ENCODE measurements around the gene PLXNA2. TPM values are rescaled to one million over a fixed set of nuclear protein-coding genes. Genes with fewer than 3 reads are reported as not detected.

The PLXNA2 gene
- total RNA-seq, 1 experiment from 2014 or later: 69.7 TPM

DNA sequence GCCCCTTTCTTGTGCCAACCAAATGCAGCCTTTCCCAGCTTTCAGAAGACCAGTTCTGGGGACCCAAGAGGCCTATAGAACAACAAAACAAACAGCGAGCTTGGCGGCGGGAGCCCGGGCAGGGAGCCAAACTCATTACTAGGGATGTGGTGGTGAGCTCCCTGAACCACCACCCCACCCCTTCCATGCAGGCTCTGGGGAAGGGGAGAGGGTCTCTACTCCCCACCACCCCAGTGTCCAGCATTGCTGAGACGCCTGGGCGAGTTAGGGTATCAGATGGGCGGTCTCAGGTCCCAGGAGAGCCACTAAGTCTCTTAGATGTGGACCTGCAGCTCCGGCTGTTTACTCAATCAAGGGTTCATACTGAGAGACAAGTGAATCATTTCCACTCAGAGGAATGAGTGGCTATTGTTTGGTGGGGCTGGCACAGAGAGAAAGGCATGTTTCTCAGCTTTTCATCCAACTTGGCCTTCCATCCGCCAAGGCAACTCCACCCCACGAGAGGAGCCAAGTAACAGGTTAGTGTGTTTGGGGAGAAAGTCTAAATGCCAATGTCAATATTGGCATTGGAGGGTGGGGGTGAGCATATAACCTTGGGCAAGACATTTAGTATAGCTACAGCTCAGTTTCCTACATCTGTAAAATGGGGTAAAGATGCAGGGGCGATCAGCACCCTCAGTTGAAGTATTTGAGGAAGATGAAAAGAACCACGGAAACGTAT, 40.9 kb downstream of the PLXNA2 start:
- CTCF ChIA-PET: interaction anchor here (0.8 to 47.3 kb wide), 12 partner anchors 10 to 1225 kb away, joined by 3 to 1037 read pairs (median 5); partner anchors contain the start of gene PLXNA2
- Mint-ChIP-seq H3K4me1 (ENCODE audit: insufficient read depth, unreplicated experiment) (peaks cover 36% of the 10 kb centered on the region), H3K9me3 (ENCODE audit: unreplicated experiment) (no peaks in the 10 kb centered on the region), H3K27me3 (ENCODE audit: insufficient read depth, unreplicated experiment) (no peaks in the 10 kb centered on the region), H3K36me3 (ENCODE audit: insufficient read depth, unreplicated experiment) (peaks cover 12% of the 10 kb centered on the region), H3K27ac (ENCODE audit: low read depth, unreplicated experiment) (no peak overlapping the region), H3K4me3 (ENCODE audit: unreplicated experiment) (peak overlapping the region; percentile 4)
- POLR2A ChIA-PET: interaction anchor here (0.5 to 13.7 kb wide), 14 partner anchors 10 to 890 kb away, joined by 3 to 219 read pairs (median 6); partner anchors contain the start of gene PLXNA2
- TSS peak; percentile 57 for BruUV-seq (replicated peaks)
- TF ChIP-seq, protein P1, sequence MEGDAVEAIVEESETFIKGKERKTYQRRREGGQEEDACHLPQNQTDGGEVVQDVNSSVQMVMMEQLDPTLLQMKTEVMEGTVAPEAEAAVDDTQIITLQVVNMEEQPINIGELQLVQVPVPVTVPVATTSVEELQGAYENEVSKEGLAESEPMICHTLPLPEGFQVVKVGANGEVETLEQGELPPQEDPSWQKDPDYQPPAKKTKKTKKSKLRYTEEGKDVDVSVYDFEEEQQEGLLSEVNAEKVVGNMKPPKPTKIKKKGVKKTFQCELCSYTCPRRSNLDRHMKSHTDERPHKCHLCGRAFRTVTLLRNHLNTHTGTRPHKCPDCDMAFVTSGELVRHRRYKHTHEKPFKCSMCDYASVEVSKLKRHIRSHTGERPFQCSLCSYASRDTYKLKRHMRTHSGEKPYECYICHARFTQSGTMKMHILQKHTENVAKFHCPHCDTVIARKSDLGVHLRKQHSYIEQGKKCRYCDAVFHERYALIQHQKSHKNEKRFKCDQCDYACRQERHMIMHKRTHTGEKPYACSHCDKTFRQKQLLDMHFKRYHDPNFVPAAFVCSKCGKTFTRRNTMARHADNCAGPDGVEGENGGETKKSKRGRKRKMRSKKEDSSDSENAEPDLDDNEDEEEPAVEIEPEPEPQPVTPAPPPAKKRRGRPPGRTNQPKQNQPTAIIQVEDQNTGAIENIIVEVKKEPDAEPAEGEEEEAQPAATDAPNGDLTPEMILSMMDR (IDR thresholded peaks at IDR 0.05; ENCODE audit: unreplicated experiment): no peak
- DNase-seq (ENCODE audit: unreplicated experiment): peak; percentile 98
- intact Hi-C loops (cut with micrococcal nuclease): loop anchor here (1.0 kb wide), 2 partner anchors 18 to 19 kb away; no protein-coding TSS in a partner anchor

DNA sequence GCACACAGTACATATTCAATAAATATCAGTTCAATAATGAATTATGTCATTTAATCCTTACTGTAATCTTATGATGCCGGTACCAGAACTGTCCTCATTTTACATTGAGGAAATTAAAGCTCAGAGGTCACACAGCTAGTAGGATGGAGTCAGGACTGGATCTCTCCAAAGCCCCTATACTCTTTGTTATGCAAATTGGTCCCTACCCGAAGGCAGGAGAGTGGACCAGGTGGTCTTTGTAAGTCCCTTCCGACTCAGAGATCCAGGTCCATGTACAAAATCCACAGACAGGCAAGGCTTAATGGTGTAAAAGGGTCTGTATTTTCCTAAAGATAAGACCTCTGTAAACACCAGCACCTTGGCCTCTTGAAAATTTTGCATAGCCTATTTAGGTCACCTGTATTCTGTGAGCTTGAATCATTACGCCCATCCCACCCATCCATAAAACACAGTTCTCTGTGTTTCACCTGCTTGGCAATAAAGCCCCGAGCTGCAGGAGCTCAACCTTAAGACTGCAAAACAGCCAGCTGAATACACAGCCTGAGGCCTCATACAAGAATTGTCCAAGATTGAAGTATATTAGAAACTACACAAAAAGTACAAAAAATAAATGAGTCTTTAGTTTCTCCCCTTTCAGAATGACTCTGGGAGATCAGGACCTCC, 41.7 kb downstream of the PLXNA2 start:
- H3K4me1 Mint-ChIP-seq (ENCODE audit: insufficient read depth, unreplicated experiment): peaks cover 28% of the 10 kb centered on the region
- H3K9me3 Mint-ChIP-seq (ENCODE audit: unreplicated experiment): no peaks in the 10 kb centered on the region
- H3K27ac Mint-ChIP-seq (ENCODE audit: low read depth, unreplicated experiment): no peak overlapping the region
- no peaks in the 10 kb centered on the region for H3K27me3 Mint-ChIP-seq (ENCODE audit: insufficient read depth, unreplicated experiment)
- POLR2A ChIA-PET: interaction anchor here (0.5 to 13.7 kb wide), 14 partner anchors 9 to 1517 kb away, joined by 3 to 219 read pairs (median 7); partner anchors contain the start of gene PLXNA2
- no TSS peak for BruUV-seq (replicated peaks)
- CTCF ChIA-PET: interaction anchor here (0.9 to 47.3 kb wide), 10 partner anchors 9 to 71 kb away, joined by 3 to 1037 read pairs (median 6); partner anchors contain the start of gene PLXNA2
- TF ChIP-seq, protein P1 (IDR thresholded peaks at IDR 0.05; ENCODE audit: unreplicated experiment): no peak
- no peak overlapping the region for H3K4me3 Mint-ChIP-seq (ENCODE audit: unreplicated experiment)
- intact Hi-C loops (cut with micrococcal nuclease): no loop called here
- H3K36me3 Mint-ChIP-seq (ENCODE audit: insufficient read depth, unreplicated experiment): peaks cover 13% of the 10 kb centered on the region
- no peak for DNase-seq (ENCODE audit: unreplicated experiment)

DNA sequence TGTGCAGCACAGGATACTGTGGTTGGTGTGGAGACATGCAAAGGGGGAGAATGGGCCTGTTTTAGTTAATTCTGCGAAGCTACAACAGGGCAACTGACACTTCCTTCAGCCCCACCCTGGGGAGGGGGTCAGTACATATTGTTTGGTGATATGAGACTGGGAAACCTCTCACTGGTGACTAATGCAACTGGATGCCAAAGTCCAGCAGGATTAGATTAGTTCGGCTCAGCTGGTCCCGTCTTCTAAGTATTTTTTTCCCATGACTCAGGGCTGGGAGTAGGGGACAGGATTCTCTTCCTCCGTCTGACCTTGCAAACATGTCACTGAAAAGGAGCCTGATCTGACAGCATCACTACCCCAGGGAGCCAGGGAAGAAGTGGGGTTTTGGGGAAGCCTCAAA, 43.0 kb downstream of the PLXNA2 start:
- H3K9me3 Mint-ChIP-seq (ENCODE audit: unreplicated experiment): no peaks in the 10 kb centered on the region
- no peaks in the 10 kb centered on the region for H3K27me3 Mint-ChIP-seq (ENCODE audit: insufficient read depth, unreplicated experiment)
- CTCF ChIA-PET: interaction anchor here (0.9 to 47.3 kb wide), 7 partner anchors 9 to 208 kb away, joined by 4 to 1037 read pairs (median 6); partner anchors contain the start of gene PLXNA2
- POLR2A ChIA-PET: interaction anchor here (0.6 to 13.7 kb wide), 9 partner anchors 12 to 1182 kb away, joined by 3 to 219 read pairs (median 22); partner anchors contain the start of gene PLXNA2
- intact Hi-C loops (cut with micrococcal nuclease): no loop called here
- H3K27ac Mint-ChIP-seq (ENCODE audit: low read depth, unreplicated experiment): peak overlapping the region; percentile 32
- H3K4me3 Mint-ChIP-seq (ENCODE audit: unreplicated experiment): peak overlapping the region; percentile 2
- peaks cover 10% of the 10 kb centered on the region for H3K36me3 Mint-ChIP-seq (ENCODE audit: insufficient read depth, unreplicated experiment)
- TF ChIP-seq, protein P1 (IDR thresholded peaks at IDR 0.05; ENCODE audit: unreplicated experiment): no peak
- BruUV-seq (replicated peaks): no TSS peak
- peaks cover 21% of the 10 kb centered on the region for H3K4me1 Mint-ChIP-seq (ENCODE audit: insufficient read depth, unreplicated experiment)
- peak; percentile 95 for DNase-seq (ENCODE audit: unreplicated experiment)

DNA sequence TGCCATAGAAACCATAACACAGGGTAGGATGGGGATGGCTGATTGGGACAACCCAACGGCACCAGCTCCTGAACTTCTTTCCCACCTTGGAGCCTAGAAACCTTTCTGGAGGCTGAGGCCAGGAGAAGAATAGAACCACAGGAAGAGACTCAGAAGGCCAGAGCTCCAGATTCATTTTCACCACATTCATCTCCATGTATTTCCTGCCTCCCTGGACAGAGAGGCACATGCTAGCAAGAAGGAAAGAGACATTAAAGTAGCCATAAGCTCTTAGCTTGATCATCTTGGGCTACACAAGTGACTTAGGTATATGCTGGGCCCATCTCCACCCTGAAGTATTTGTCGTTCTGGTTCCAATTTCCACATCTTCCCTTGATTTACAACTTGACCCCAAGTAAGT, 44.1 kb downstream of the PLXNA2 start:
- Mint-ChIP-seq H3K36me3 (ENCODE audit: insufficient read depth, unreplicated experiment) (peaks cover 10% of the 10 kb centered on the region), H3K27ac (ENCODE audit: low read depth, unreplicated experiment) (peak overlapping the region; percentile 52), H3K4me3 (ENCODE audit: unreplicated experiment) (no peak overlapping the region), H3K4me1 (ENCODE audit: insufficient read depth, unreplicated experiment) (peaks cover 26% of the 10 kb centered on the region), H3K27me3 (ENCODE audit: insufficient read depth, unreplicated experiment) (no peaks in the 10 kb centered on the region), H3K9me3 (ENCODE audit: unreplicated experiment) (no peaks in the 10 kb centered on the region)
- intact Hi-C loops (cut with micrococcal nuclease): no loop called here
- POLR2A ChIA-PET: interaction anchor here (0.5 to 13.7 kb wide), 5 partner anchors 11 to 1699 kb away, joined by 3 to 219 read pairs (median 31); no protein-coding TSS in a partner anchor
- no peak for DNase-seq (ENCODE audit: unreplicated experiment)
- CTCF ChIA-PET: interaction anchor here (0.6 to 47.3 kb wide), 6 partner anchors 15 to 1285 kb away, joined by 3 to 1037 read pairs (median 4); partner anchors contain the start of gene PLXNA2
- TF ChIP-seq, protein P1 (IDR thresholded peaks at IDR 0.05; ENCODE audit: unreplicated experiment): no peak
- BruUV-seq (replicated peaks): no TSS peak
